Suprapubic skin (tissue), 3 donors: ENCODE measurements around the gene ENOPH1.

Source experiments
- CTCF ChIP-seq, 2 donors: fragments of 200-600 bp in 1 of 2; fragments of 450-650 bp in 1 of 2; sonication (generic) in 1 of 2; IDR thresholded peaks; one replicate each; pipeline ENCODE4 v1.5.1; 2016 to 2019; ENCODE audit warnings: antibody characterized with exemption in 2 of 2, mild to moderate bottlenecking in 1 of 2, moderate library complexity in 1 of 2
- POLR2A ChIP-seq, 2 donors: fragments of 450-650 bp; IDR thresholded peaks; one replicate each; pipeline ENCODE4 v1.6.1; 2017; ENCODE audit warnings: antibody characterized with exemption in 2 of 2, mild to moderate bottlenecking in 2 of 2, moderate library complexity in 2 of 2

- TF ChIP-seq CTCF (IDR thresholded peaks at IDR 0.05) (no peak), POLR2A (IDR thresholded peaks at IDR 0.05) (no peak)
These were observed 32.8 kb downstream of the ENOPH1 start for GRCh38 chr4:82463221-82463620.
